K562 (cell line): ENCODE results near the gene PBXIP1. TPM values are rescaled to one million over a fixed set of nuclear protein-coding genes. Genes with fewer than 3 reads are reported as not detected.

ENCODE experiments used
- CSDE1 ChIP-seq, 2 experiments: fragments of 450-650 bp; IDR thresholded peaks; 2 replicates each; pipeline ENCODE4 v1.6.1; 2016; ENCODE audit warnings: mild to moderate bottlenecking in 1 of 2
- GABPB1 ChIP-seq: sonication (generic); formaldehyde crosslinking; IDR thresholded peaks from 2 replicates; pipeline ENCODE4 v1.8.0; 2022; ENCODE audit warnings: mild to moderate bottlenecking, missing genetic modification reagents
- HDAC2 ChIP-seq: fragments of 450-650 bp; IDR thresholded peaks from 2 replicates; pipeline ENCODE4 v1.6.1; 2016; ENCODE audit warnings: mild to moderate bottlenecking
- KAT7 ChIP-seq: sonication (generic); formaldehyde crosslinking; IDR thresholded peaks from 2 replicates; pipeline ENCODE4 v1.8.0; 2022; ENCODE audit warnings: missing genetic modification reagents, mild to moderate bottlenecking, borderline replicate concordance
- KLF6 ChIP-seq: fragments of 250-450 bp; sonication (Bioruptor Pico); IDR thresholded peaks from 2 replicates; pipeline ENCODE4 v1.4.0; 2020; ENCODE audit warnings: mild to moderate bottlenecking, moderate library complexity, borderline replicate concordance
- MCM2 ChIP-seq: fragments of 450-650 bp; IDR thresholded peaks from 2 replicates; pipeline ENCODE4 v1.6.1; 2017; ENCODE audit warnings: low read depth, mild to moderate bottlenecking
- MYNN ChIP-seq, 2 experiments: sonication (generic); formaldehyde crosslinking in 1 of 2; IDR thresholded peaks; 2 replicates each; pipeline versions ENCODE4 v1.5.0 to v1.6.1; 2016 to 2020; ENCODE audit warnings: antibody characterized with exemption in 1 of 2, missing genetic modification reagents in 1 of 2
- RAD21 ChIP-seq, 2 experiments: fragments of 250-450 bp in 1 of 2; fragments of 450-650 bp in 1 of 2; sonication (Bioruptor Pico) in 1 of 2; formaldehyde crosslinking in 1 of 2; IDR thresholded peaks in 1 of 2; conservative IDR thresholded peaks in 1 of 2; 2 replicates each; pipeline versions ENCODE4 v1.4.0 to v1.8.0; 2020 to 2022; ENCODE audit warnings: mild to moderate bottlenecking in 2 of 2, moderate library complexity in 1 of 2
- SAP30 ChIP-seq: fragments of 200-600 bp; sonication (generic); IDR thresholded peaks from 2 replicates; pipeline ENCODE4 v1.6.1; 2012; ENCODE audit warnings: borderline replicate concordance, low read depth, mild to moderate bottlenecking, moderate library complexity, low read length, control low read depth, inconsistent platforms; ENCODE audit not compliant: insufficient read depth, poor library complexity, severe bottlenecking
- STAT5A ChIP-seq: IDR thresholded peaks from 2 replicates; pipeline ENCODE4 v1.6.1; 2012; ENCODE audit warnings: low read length, inconsistent platforms, borderline replicate concordance
- TEAD1 ChIP-seq, 2 experiments: fragments of 450-650 bp in 1 of 2; sonication (generic) in 1 of 2; formaldehyde crosslinking; IDR thresholded peaks; 2 replicates each; pipeline versions ENCODE4 v1.4.0 to v1.8.0; 2020 to 2022; ENCODE audit warnings: mild to moderate bottlenecking in 2 of 2, missing genetic modification reagents in 1 of 2
- ZBTB8A ChIP-seq: fragments of 450-650 bp; IDR thresholded peaks from 2 replicates; pipeline ENCODE4 v1.6.1; 2018; ENCODE audit warnings: mild to moderate bottlenecking, moderate library complexity; ENCODE audit not compliant: partially characterized antibody
- ZEB2 ChIP-seq: fragments of 450-650 bp; IDR thresholded peaks from 2 replicates; pipeline ENCODE4 v1.6.1; 2016
- polyA plus RNA-seq, 8 experiments: library from polyadenylated mRNA; depleted of rRNA in 4 of 8; stranded (reverse) in 5 of 8; unstranded in 3 of 8; fragments of >200 nt; fragmentation: Nextera tagmentation in 2 of 8; fragmentation: Illumina TruSeq in 1 of 8; extraction: Ambion mirVana in 2 of 8; extraction: Trizol in 1 of 8; gene quantifications; 2 replicates each; pipeline versions ENCODE4 v1.2.1 to v1.2.3, GENCODE V29; 2011 to 2014; ENCODE audit warnings: inconsistent platforms in 1 of 8, missing spikeins in 1 of 8
- total RNA-seq, 7 experiments: library from RNA; depleted of rRNA in 6 of 7; stranded (reverse); fragments of >200 nt in 6 of 7; fragmentation: Illumina TruSeq in 2 of 7; extraction: Trizol in 2 of 7; gene quantifications; 2 replicates each; pipeline versions ENCODE4 v1.2.1 to v1.2.3, GENCODE V29; 2011 to 2021; ENCODE audit warnings: low replicate concordance in 1 of 7
- TF ChIP-seq, protein P1 (sequence below), 2 experiments: fragments of 150-350 bp in 1 of 2; IDR thresholded peaks; 2 replicates each; pipeline ENCODE4 v1.6.1; 2012 to 2016; ENCODE audit warnings: low read depth in 2 of 2, low read length in 2 of 2, mild to moderate bottlenecking in 1 of 2, moderate library complexity in 1 of 2
- TF ChIP-seq, protein P2 (sequence below): fragments of 250-450 bp; sonication (Bioruptor Pico); IDR thresholded peaks from 2 replicates; pipeline ENCODE4 v1.9.0; 2021; ENCODE audit warnings: mild to moderate bottlenecking, inconsistent platforms
- TF ChIP-seq, protein P3 (sequence below): fragments of 200-800 bp; sonication (Bioruptor generic); IDR thresholded peaks from 2 replicates; pipeline ENCODE4 v1.6.1; 2016; ENCODE audit warnings: missing genetic modification characterization, missing compliant biosample characterization

The PBXIP1 gene
- total and polyA plus RNA-seq, 9 of the 15 experiments (the other 6 are each of a cell fraction or from before 2014, with no cell fraction given) = 0.13 to 8.3 (median 5.8) TPM

DNA sequence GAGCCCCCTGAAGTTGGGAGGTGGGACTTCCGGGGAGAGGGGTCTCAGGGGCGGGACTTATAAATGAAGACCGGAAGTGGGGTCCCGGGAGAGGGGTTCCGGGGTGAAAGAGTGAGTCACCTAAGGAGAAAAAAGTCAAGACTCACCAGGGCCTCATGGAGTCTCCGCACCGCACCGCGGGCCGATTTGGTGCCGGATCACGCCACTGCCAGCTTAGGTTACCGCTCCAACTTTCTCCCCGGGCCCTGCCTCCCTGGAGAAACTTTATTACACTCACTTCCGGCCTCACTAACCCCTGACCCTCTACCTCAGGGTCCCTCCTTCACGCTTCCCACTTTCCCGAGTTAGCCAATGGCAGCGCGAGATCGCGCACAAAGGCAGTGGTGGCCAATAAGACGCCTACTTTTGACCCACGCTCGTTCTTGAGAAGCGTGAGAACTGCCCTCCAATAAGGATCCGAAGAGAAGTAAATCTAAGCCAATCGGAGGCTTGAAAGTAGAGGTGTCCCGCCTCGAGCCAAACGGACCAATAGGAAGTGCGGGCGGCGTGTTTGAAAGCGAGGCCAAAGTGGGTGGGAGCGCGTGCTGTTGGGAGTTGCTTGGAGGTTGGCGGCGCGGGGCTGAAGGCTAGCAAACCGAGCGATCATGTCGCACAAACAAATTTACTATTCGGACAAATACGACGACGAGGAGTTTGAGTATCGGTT is 18.4 kb upstream of the PBXIP1 start, which contains the start of gene CKS1B (continued):
- TF ChIP-seq, protein P1, sequence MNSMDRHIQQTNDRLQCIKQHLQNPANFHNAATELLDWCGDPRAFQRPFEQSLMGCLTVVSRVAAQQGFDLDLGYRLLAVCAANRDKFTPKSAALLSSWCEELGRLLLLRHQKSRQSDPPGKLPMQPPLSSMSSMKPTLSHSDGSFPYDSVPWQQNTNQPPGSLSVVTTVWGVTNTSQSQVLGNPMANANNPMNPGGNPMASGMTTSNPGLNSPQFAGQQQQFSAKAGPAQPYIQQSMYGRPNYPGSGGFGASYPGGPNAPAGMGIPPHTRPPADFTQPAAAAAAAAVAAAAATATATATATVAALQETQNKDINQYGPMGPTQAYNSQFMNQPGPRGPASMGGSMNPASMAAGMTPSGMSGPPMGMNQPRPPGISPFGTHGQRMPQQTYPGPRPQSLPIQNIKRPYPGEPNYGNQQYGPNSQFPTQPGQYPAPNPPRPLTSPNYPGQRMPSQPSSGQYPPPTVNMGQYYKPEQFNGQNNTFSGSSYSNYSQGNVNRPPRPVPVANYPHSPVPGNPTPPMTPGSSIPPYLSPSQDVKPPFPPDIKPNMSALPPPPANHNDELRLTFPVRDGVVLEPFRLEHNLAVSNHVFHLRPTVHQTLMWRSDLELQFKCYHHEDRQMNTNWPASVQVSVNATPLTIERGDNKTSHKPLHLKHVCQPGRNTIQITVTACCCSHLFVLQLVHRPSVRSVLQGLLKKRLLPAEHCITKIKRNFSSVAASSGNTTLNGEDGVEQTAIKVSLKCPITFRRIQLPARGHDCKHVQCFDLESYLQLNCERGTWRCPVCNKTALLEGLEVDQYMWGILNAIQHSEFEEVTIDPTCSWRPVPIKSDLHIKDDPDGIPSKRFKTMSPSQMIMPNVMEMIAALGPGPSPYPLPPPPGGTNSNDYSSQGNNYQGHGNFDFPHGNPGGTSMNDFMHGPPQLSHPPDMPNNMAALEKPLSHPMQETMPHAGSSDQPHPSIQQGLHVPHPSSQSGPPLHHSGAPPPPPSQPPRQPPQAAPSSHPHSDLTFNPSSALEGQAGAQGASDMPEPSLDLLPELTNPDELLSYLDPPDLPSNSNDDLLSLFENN (IDR thresholded peaks at IDR 0.05; ENCODE audit: low read depth in 2 of 2, low read length in 2 of 2) = no peak; a peak in 1 of 4 replicates
- TF ChIP-seq KLF6 (CRISPR knock-in tag) = peak; percentile 52; the same call in 1 of the 2 replicates
- no peak for TF ChIP-seq MYNN (IDR thresholded peaks at IDR 0.05)
- no peak for TF ChIP-seq MYNN (CRISPR knock-in tag; IDR thresholded peaks at IDR 0.05)
- TF ChIP-seq, protein P2, sequence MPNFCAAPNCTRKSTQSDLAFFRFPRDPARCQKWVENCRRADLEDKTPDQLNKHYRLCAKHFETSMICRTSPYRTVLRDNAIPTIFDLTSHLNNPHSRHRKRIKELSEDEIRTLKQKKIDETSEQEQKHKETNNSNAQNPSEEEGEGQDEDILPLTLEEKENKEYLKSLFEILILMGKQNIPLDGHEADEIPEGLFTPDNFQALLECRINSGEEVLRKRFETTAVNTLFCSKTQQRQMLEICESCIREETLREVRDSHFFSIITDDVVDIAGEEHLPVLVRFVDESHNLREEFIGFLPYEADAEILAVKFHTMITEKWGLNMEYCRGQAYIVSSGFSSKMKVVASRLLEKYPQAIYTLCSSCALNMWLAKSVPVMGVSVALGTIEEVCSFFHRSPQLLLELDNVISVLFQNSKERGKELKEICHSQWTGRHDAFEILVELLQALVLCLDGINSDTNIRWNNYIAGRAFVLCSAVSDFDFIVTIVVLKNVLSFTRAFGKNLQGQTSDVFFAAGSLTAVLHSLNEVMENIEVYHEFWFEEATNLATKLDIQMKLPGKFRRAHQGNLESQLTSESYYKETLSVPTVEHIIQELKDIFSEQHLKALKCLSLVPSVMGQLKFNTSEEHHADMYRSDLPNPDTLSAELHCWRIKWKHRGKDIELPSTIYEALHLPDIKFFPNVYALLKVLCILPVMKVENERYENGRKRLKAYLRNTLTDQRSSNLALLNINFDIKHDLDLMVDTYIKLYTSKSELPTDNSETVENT = no peak
- TF ChIP-seq HDAC2 = peak; percentile 93
- TF ChIP-seq SAP30 = peak; percentile 99
- TF ChIP-seq MCM2 = no peak
- no peak for TF ChIP-seq STAT5A
- TF ChIP-seq CSDE1 (IDR thresholded peaks at IDR 0.05) = no peak
- no peak for TF ChIP-seq RAD21 (CRISPR knock-in tag; conservative IDR thresholded peaks at IDR 0.05 in 1 of 2, IDR thresholded peaks at IDR 0.05 in 1 of 2)
- peak; percentile 88; the same call in 1 of the 2 replicates for TF ChIP-seq GABPB1 (CRISPR knock-in tag)
- TF ChIP-seq ZBTB8A = no peak
- TF ChIP-seq TEAD1 (CRISPR knock-in tag; IDR thresholded peaks at IDR 0.05) = peak in 1 of 2 experiments; percentile 74; a peak in 1 of 4 replicates
- 0 out of 2 replicates have a peak, but pooled peaks have one; percentile 19 for TF ChIP-seq KAT7 (CRISPR knock-in tag)
- TF ChIP-seq, protein P3, sequence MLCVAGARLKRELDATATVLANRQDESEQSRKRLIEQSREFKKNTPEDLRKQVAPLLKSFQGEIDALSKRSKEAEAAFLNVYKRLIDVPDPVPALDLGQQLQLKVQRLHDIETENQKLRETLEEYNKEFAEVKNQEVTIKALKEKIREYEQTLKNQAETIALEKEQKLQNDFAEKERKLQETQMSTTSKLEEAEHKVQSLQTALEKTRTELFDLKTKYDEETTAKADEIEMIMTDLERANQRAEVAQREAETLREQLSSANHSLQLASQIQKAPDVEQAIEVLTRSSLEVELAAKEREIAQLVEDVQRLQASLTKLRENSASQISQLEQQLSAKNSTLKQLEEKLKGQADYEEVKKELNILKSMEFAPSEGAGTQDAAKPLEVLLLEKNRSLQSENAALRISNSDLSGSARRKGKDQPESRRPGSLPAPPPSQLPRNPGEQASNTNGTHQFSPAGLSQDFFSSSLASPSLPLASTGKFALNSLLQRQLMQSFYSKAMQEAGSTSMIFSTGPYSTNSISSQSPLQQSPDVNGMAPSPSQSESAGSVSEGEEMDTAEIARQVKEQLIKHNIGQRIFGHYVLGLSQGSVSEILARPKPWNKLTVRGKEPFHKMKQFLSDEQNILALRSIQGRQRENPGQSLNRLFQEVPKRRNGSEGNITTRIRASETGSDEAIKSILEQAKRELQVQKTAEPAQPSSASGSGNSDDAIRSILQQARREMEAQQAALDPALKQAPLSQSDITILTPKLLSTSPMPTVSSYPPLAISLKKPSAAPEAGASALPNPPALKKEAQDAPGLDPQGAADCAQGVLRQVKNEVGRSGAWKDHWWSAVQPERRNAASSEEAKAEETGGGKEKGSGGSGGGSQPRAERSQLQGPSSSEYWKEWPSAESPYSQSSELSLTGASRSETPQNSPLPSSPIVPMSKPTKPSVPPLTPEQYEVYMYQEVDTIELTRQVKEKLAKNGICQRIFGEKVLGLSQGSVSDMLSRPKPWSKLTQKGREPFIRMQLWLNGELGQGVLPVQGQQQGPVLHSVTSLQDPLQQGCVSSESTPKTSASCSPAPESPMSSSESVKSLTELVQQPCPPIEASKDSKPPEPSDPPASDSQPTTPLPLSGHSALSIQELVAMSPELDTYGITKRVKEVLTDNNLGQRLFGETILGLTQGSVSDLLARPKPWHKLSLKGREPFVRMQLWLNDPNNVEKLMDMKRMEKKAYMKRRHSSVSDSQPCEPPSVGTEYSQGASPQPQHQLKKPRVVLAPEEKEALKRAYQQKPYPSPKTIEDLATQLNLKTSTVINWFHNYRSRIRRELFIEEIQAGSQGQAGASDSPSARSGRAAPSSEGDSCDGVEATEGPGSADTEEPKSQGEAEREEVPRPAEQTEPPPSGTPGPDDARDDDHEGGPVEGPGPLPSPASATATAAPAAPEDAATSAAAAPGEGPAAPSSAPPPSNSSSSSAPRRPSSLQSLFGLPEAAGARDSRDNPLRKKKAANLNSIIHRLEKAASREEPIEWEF = no peak
- TF ChIP-seq ZEB2 = no peak
